ENCODE data around the gene NIBAN1.

GRCh38 chr1:184973272-184974055 is 844 bp downstream of the NIBAN1 start:
- no peak; the same call in 1 of the 2 replicates for TF ChIP-seq CTCF (IDR thresholded peaks at IDR 0.05; ENCODE audit: low read depth, low read length)
- no peak for TF ChIP-seq EZH2phosphoT487 (IDR thresholded peaks at IDR 0.05; ENCODE audit: low read depth)

Measured in OCI-LY3 (cell line).